ENCODE measurements around the gene KRT4. TPM values are rescaled to one million over a fixed set of nuclear protein-coding genes. Genes with fewer than 3 reads are reported as not detected.
"Not testable (repeated sequence)": the region's sequence is repeated elsewhere in the genome, so short reads cannot be mapped to it uniquely, and the experiment has no call there.

KRT4 gene
- total RNA-seq, 2 donors from 2014 or later: not detected

GRCh38 chr12:52763991-52764390 is 49.9 kb downstream of the KRT4 start:
- H3K9ac ChIP-seq (ENCODE audit: low read depth in 2 of 2, low read length in 2 of 2): no peak overlapping the region
- no peak for DNase-seq
- intact Hi-C loops (cut with DNase I): no loop called here
- H3K36me3 ChIP-seq: no peaks in the 10 kb centered on the region
- no peak for TF ChIP-seq CTCF (IDR thresholded peaks at IDR 0.05)
- H3K27ac ChIP-seq: no peak overlapping the region
- no peaks in the 10 kb centered on the region for H3K9me3 ChIP-seq
- H3K4me3 ChIP-seq: no peak overlapping the region
- no peaks in the 10 kb centered on the region for H3K4me1 ChIP-seq
- no peaks in the 10 kb centered on the region for H3K27me3 ChIP-seq

- Histone ChIP-seq H3K9me3 (no peaks in the 10 kb centered on the region), H3K4me3 (no peak overlapping the region), H3K9ac (ENCODE audit: low read depth in 2 of 2, low read length in 2 of 2) (no peak overlapping the region), H3K36me3 (no peaks in the 10 kb centered on the region), H3K27ac (no peak overlapping the region), H3K27me3 (no peaks in the 10 kb centered on the region), H3K4me1 (no peaks in the 10 kb centered on the region)
- no peak for DNase-seq
- no peak for TF ChIP-seq CTCF (IDR thresholded peaks at IDR 0.05)
- intact Hi-C loops (cut with DNase I): no loop called here
These were observed 50.8 kb downstream of the KRT4 start for GRCh38 chr12:52763036-52763659.

GRCh38 chr12:52761802-52762201 is 52.1 kb downstream of the KRT4 start:
- Histone ChIP-seq H3K27me3 (no peaks in the 10 kb centered on the region), H3K9me3 (no peaks in the 10 kb centered on the region), H3K9ac (ENCODE audit: low read depth in 2 of 2, low read length in 2 of 2) (no peak overlapping the region), H3K36me3 (no peaks in the 10 kb centered on the region), H3K4me1 (no peaks in the 10 kb centered on the region), H3K4me3 (no peak overlapping the region), H3K27ac (no peak overlapping the region)
- intact Hi-C loops (cut with DNase I): no loop called here
- no peak for TF ChIP-seq CTCF (IDR thresholded peaks at IDR 0.05)
- no peak for DNase-seq

- H3K4me3 ChIP-seq; H3K27me3 ChIP-seq; DNase-seq; H3K4me1 ChIP-seq; H3K9me3 ChIP-seq; H3K9ac ChIP-seq (ENCODE audit: low read depth in 2 of 2, low read length in 2 of 2); H3K36me3 ChIP-seq; intact Hi-C loops (cut with DNase I); H3K27ac ChIP-seq: not testable (repeated sequence)
These were observed 52.7 kb downstream of the KRT4 start for GRCh38 chr12:52761218-52761617.

GRCh38 chr12:52760623-52761022 is 53.3 kb downstream of the KRT4 start:
- Histone ChIP-seq H3K27ac (no peak overlapping the region), H3K4me1 (no peaks in the 10 kb centered on the region), H3K9ac (ENCODE audit: low read depth in 2 of 2, low read length in 2 of 2) (no peak overlapping the region), H3K9me3 (no peaks in the 10 kb centered on the region), H3K36me3 (no peaks in the 10 kb centered on the region), H3K27me3 (no peaks in the 10 kb centered on the region), H3K4me3 (no peak overlapping the region)
- no peak for DNase-seq
- intact Hi-C loops (cut with DNase I): no loop called here
- TF ChIP-seq CTCF (IDR thresholded peaks at IDR 0.05): no peak

GRCh38 chr12:52759695-52760094 is 54.2 kb downstream of the KRT4 start:
- DNase-seq: no peak
- Histone ChIP-seq H3K4me3 (no peak overlapping the region), H3K27me3 (no peaks in the 10 kb centered on the region), H3K27ac (no peak overlapping the region), H3K9ac (ENCODE audit: low read depth in 2 of 2, low read length in 2 of 2) (no peak overlapping the region), H3K4me1 (no peaks in the 10 kb centered on the region), H3K9me3 (no peaks in the 10 kb centered on the region), H3K36me3 (no peaks in the 10 kb centered on the region)
- TF ChIP-seq CTCF (IDR thresholded peaks at IDR 0.05): no peak
- intact Hi-C loops (cut with DNase I): no loop called here

All from colonic mucosa (tissue), 4 donors.